Caco-2 (cell line): ENCODE results near the gene UQCR11. TPM values are rescaled to one million over a fixed set of nuclear protein-coding genes. Genes with fewer than 3 reads are reported as not detected.

Source experiments
- BruUV-seq: library from RNA; stranded (reverse); fragments of 400-500 nt; replicated peaks from 2 replicates; lab custom pipeline; 2021; lab: Mats Ljungman, UMichigan
- CTCF ChIA-PET: fragments of 300-600 bp; sonication (Branson Sonifier 250); formaldehyde crosslinking; loops from one replicate; lab custom pipeline; 2022; ENCODE audit warnings: antibody characterized with exemption; lab: Charles Lee
- POLR2A ChIA-PET: fragments of 300-600 bp; sonication (Branson Sonifier 250); formaldehyde crosslinking; loops from one replicate; lab custom pipeline; 2022; ENCODE audit warnings: antibody characterized with exemption; lab: Charles Lee
- DNase-seq, 2 experiments: peaks; one replicate each; pipeline versions ENCODE4 v3.0.0 to v3.0.0-alpha.2; 2020 to 2022
- H3K27me3 ChIP-seq: replicated peaks from 2 replicates; pipeline ENCODE4 v1.6.0; 2011; ENCODE audit warnings: low read length; ENCODE audit not compliant: control insufficient read depth, insufficient read depth
- H3K36me3 ChIP-seq: 2 replicates; pipeline ENCODE4 v1.5.1; 2011; ENCODE audit warnings: low read length; ENCODE audit not compliant: control insufficient read depth, insufficient read depth
- H3K4me1 ChIP-seq: fragments of 250-450 bp; sonication (Bioruptor Pico); 2 replicates; pipeline ENCODE4 v1.5.1; 2020; ENCODE audit warnings: mild to moderate bottlenecking
- H3K4me3 ChIP-seq: 2 replicates; pipeline ENCODE4 v1.5.1; 2011; ENCODE audit warnings: low read depth, mild to moderate bottlenecking, control low read depth, low read length
- H3K9me3 ChIP-seq: fragments of 250-450 bp; sonication (Bioruptor Pico); 2 replicates; pipeline ENCODE4 v1.5.1; 2020; ENCODE audit warnings: mild to moderate bottlenecking, moderate library complexity
- H3K27ac Mint-ChIP-seq: one replicate; pipeline ENCODE4 v1.8.0; 2022; ENCODE audit warnings: mixed read lengths; ENCODE audit not compliant: unreplicated experiment
- H3K27me3 Mint-ChIP-seq: one replicate; pipeline ENCODE4 v1.8.0; 2022; ENCODE audit warnings: mixed read lengths; ENCODE audit not compliant: insufficient read depth, unreplicated experiment
- H3K36me3 Mint-ChIP-seq: one replicate; pipeline ENCODE4 v1.8.0; 2022; ENCODE audit warnings: mild to moderate bottlenecking, mixed read lengths; ENCODE audit not compliant: insufficient read depth, unreplicated experiment
- H3K4me1 Mint-ChIP-seq: one replicate; pipeline ENCODE4 v1.8.0; 2022; ENCODE audit warnings: low read depth, mixed read lengths; ENCODE audit not compliant: unreplicated experiment
- H3K4me3 Mint-ChIP-seq: one replicate; pipeline ENCODE4 v1.8.0; 2022; ENCODE audit warnings: mild to moderate bottlenecking, moderate library complexity, mixed read lengths; ENCODE audit not compliant: unreplicated experiment
- H3K9me3 Mint-ChIP-seq: one replicate; pipeline ENCODE4 v1.8.0; 2022; ENCODE audit warnings: mixed read lengths; ENCODE audit not compliant: unreplicated experiment
- intact Hi-C: fragments of 100-400 bp; cut with micrococcal nuclease; formaldehyde crosslinking; loops from one replicate; pipeline ENCODE4 v1.10.0; 2022; ENCODE audit not compliant: unreplicated experiment
- total RNA-seq: library from RNA; stranded (reverse); gene quantifications from 2 replicates; pipeline ENCODE4 v1.2.3, GENCODE V29; 2022
- TF ChIP-seq, protein P1 (sequence below), 2 experiments: fragments of 200-600 bp in 1 of 2; IDR thresholded peaks; 1 replicate in 1 of 2; 2 replicates in 1 of 2; pipeline versions ENCODE4 v1.5.1 to v1.8.0; 2011 to 2022; ENCODE audit warnings: antibody characterized with exemption in 1 of 2, control low read depth in 1 of 2, inconsistent platforms in 1 of 2, low read depth in 1 of 2, low read length in 1 of 2, mild to moderate bottlenecking in 1 of 2, moderate library complexity in 1 of 2; ENCODE audit not compliant: insufficient read depth in 1 of 2, severe bottlenecking in 1 of 2, unreplicated experiment in 1 of 2

UQCR11 gene
- total RNA-seq, 1 experiment from 2014 or later = 222 TPM

DNA sequence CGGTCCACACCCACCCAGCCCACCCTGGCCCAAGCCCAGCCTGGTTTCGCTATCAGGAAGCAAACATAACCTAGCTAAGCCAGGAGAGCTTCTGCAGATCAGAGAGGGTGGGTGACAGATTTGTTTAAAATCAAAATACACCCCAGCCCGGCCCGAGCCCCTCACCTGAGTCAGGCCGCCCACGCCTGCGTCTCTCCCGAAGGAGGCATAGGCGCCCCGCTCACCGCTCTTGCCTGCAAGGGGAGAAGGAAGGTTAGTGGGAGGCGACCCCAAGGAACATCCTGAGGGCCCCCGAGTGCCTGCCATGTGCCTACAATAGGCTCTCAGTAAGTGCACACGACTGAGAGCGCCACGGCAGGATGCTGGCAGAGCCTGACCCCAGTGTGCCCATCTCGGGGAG is 21.9 kb upstream of the UQCR11 start:
- Mint-ChIP-seq H3K27ac (no peak overlapping the region), H3K4me3 (no peak overlapping the region), H3K27me3 (no peaks in the 10 kb centered on the region), H3K4me1 (no peaks in the 10 kb centered on the region), H3K36me3 (peaks cover 31% of the 10 kb centered on the region), H3K9me3 (no peaks in the 10 kb centered on the region)
- H3K9me3 ChIP-seq = no peaks in the 10 kb centered on the region
- no peak for DNase-seq
- ChIA-PET POLR2A (no interaction called here), CTCF (interaction anchor here (0.6 kb wide), 1 partner anchor 25 kb away, joined by 3 read pairs; no protein-coding TSS in a partner anchor)
- intact Hi-C loops = no loop called here
- no peak overlapping the region for H3K4me3 ChIP-seq
- no peaks in the 10 kb centered on the region for H3K4me1 ChIP-seq
- TF ChIP-seq, protein P1, sequence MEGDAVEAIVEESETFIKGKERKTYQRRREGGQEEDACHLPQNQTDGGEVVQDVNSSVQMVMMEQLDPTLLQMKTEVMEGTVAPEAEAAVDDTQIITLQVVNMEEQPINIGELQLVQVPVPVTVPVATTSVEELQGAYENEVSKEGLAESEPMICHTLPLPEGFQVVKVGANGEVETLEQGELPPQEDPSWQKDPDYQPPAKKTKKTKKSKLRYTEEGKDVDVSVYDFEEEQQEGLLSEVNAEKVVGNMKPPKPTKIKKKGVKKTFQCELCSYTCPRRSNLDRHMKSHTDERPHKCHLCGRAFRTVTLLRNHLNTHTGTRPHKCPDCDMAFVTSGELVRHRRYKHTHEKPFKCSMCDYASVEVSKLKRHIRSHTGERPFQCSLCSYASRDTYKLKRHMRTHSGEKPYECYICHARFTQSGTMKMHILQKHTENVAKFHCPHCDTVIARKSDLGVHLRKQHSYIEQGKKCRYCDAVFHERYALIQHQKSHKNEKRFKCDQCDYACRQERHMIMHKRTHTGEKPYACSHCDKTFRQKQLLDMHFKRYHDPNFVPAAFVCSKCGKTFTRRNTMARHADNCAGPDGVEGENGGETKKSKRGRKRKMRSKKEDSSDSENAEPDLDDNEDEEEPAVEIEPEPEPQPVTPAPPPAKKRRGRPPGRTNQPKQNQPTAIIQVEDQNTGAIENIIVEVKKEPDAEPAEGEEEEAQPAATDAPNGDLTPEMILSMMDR (IDR thresholded peaks at IDR 0.05; ENCODE audit: insufficient read depth in 1 of 2, low read depth in 1 of 2, low read length in 1 of 2, severe bottlenecking in 1 of 2, unreplicated experiment in 1 of 2) = no peak
- peaks cover 2% of the 10 kb centered on the region for H3K36me3 ChIP-seq
- no TSS peak for BruUV-seq
- no peaks in the 10 kb centered on the region for H3K27me3 ChIP-seq

DNA sequence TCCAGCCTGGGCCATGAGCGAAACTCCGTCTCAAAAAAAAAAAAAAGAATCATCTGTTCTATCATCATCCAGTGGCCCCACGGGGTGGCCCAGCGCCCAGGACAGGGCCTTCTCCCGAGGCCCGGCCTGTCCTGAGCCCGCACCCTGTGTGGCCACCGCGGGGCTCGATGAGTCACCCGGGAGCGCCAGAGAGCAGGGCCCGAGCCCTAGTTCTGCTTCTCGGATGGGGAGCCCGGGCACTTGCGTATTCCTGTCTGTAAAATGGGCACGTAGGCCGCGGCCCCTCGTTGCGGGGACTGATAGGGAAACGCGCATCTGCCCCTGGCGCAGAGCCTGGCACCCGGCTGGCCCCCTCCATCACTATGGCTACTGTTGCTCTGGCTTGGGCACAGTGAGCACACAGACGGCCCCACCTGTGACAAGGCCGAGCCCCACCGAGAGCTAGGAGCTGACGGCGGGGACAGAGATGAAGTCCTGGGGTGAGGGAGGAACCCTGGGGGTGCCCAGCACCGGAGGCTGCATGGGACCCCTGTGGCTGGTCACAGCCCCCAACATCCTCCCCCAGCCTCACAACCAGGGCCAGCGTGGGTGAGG is 21.3 kb upstream of the UQCR11 start:
- no peaks in the 10 kb centered on the region for H3K4me1 ChIP-seq
- Mint-ChIP-seq H3K36me3 (peaks cover 31% of the 10 kb centered on the region), H3K27ac (no peak overlapping the region), H3K4me3 (no peak overlapping the region), H3K4me1 (no peaks in the 10 kb centered on the region), H3K9me3 (no peaks in the 10 kb centered on the region), H3K27me3 (no peaks in the 10 kb centered on the region)
- H3K36me3 ChIP-seq = peaks cover 2% of the 10 kb centered on the region
- POLR2A ChIA-PET = no interaction called here
- TF ChIP-seq, protein P1 (IDR thresholded peaks at IDR 0.05; ENCODE audit: insufficient read depth in 1 of 2, low read depth in 1 of 2, low read length in 1 of 2, severe bottlenecking in 1 of 2, unreplicated experiment in 1 of 2) = no peak
- CTCF ChIA-PET = interaction anchor here (0.6 kb wide), 1 partner anchor 25 kb away, joined by 3 read pairs; no protein-coding TSS in a partner anchor
- intact Hi-C loops = no loop called here
- no peaks in the 10 kb centered on the region for H3K27me3 ChIP-seq
- no peaks in the 10 kb centered on the region for H3K9me3 ChIP-seq
- no peak overlapping the region for H3K4me3 ChIP-seq
- BruUV-seq = no TSS peak
- DNase-seq = no peak

DNA sequence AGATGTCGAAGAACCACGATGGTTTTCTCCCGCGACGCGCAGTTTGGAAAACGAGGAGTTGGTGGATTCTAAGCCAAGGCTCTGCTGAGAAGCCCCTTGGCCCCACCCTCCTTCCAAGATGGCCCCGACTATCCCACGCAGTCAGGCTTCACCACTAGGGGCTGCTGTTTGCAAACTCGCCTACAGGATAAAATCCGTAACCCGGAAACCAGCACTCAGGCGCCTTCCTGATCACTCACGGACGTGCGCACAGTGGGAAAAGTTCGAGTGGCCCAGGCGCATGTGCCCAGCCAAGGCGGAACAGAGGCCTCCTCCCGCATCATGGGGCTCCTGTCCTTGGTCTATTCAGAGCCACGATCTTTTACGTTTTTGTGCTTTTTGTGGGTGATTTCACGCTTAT is 19.2 kb upstream of the UQCR11 start:
- Histone ChIP-seq H3K36me3 (peaks cover 2% of the 10 kb centered on the region), H3K9me3 (no peaks in the 10 kb centered on the region), H3K4me1 (no peaks in the 10 kb centered on the region), H3K27me3 (no peaks in the 10 kb centered on the region), H3K4me3 (no peak overlapping the region)
- Mint-ChIP-seq H3K4me3 (no peak overlapping the region), H3K9me3 (no peaks in the 10 kb centered on the region), H3K4me1 (no peaks in the 10 kb centered on the region), H3K27ac (no peak overlapping the region), H3K36me3 (peaks cover 42% of the 10 kb centered on the region), H3K27me3 (no peaks in the 10 kb centered on the region)
- intact Hi-C loops = no loop called here
- peak; percentile 61 to 63 for DNase-seq
- TF ChIP-seq, protein P1 (IDR thresholded peaks at IDR 0.05; ENCODE audit: insufficient read depth in 1 of 2, low read depth in 1 of 2, low read length in 1 of 2, severe bottlenecking in 1 of 2, unreplicated experiment in 1 of 2) = peak; percentile 48 to 62
- CTCF ChIA-PET = no interaction called here
- POLR2A ChIA-PET = no interaction called here
- BruUV-seq = no TSS peak
